ENCODE data around the gene ZNF512B.

- TF ChIP-seq CTCF (IDR thresholded peaks at IDR 0.05; ENCODE audit: low read depth, low read length, poor library complexity, severe bottlenecking) (no peak), EZH2phosphoT487 (IDR thresholded peaks at IDR 0.05; ENCODE audit: borderline replicate concordance, low read length) (no peak)
These were observed 34.3 kb downstream of the ZNF512B start for GRCh38 chr20:63935447-63935846.
